Measurements from ENCODE around the gene EVI5L.

DNA sequence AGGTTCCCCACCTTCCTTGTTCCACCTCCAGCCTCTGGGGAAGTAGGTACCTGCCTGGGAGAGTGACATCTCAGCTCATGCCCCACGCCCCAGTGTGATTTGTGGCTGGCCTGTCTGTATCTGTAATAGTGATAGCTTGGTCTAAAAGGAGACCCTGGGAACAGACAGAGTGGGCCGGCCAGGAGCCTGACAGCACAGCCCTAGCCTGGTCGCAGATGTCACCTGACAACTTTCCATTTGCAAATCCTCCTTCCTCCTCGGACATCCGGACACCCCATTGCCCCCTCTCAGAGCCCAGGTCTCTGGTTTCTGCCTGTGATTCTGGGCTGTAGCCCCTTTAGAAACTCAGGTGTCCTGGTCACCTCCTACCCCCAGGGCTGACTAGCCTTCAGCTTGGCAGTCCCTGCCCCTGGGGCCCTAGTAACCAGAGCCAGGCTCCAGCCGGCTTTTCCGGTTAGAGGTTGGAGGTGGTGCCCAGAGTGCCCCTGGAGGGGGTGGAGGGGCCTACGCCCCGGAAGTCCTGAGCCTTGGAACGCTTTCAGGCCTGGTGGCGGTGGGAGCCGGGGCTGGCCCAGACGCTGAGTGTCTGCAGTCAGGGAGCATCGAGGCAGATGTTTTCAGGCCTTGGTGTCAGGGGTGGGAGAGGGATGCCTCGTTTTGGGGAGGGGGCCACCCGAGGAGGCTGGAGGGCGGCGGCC, 64.7 kb downstream of the EVI5L start:
- TF ChIP-seq, protein P1, sequence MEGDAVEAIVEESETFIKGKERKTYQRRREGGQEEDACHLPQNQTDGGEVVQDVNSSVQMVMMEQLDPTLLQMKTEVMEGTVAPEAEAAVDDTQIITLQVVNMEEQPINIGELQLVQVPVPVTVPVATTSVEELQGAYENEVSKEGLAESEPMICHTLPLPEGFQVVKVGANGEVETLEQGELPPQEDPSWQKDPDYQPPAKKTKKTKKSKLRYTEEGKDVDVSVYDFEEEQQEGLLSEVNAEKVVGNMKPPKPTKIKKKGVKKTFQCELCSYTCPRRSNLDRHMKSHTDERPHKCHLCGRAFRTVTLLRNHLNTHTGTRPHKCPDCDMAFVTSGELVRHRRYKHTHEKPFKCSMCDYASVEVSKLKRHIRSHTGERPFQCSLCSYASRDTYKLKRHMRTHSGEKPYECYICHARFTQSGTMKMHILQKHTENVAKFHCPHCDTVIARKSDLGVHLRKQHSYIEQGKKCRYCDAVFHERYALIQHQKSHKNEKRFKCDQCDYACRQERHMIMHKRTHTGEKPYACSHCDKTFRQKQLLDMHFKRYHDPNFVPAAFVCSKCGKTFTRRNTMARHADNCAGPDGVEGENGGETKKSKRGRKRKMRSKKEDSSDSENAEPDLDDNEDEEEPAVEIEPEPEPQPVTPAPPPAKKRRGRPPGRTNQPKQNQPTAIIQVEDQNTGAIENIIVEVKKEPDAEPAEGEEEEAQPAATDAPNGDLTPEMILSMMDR (IDR thresholded peaks at IDR 0.05; ENCODE audit: poor library complexity, severe bottlenecking): no peak
- TF ChIP-seq RAD21 (conservative IDR thresholded peaks at IDR 0.05) (no peak), POLR2AphosphoS5 (IDR thresholded peaks at IDR 0.05) (no peak), EZH2 (IDR thresholded peaks at IDR 0.05; ENCODE audit: borderline replicate concordance, insufficient read depth, low read length, poor library complexity, severe bottlenecking) (no peak), SMC3 (conservative IDR thresholded peaks at IDR 0.05; ENCODE audit: poor library complexity) (no peak), TAF1 (IDR thresholded peaks at IDR 0.05; ENCODE audit: low read depth) (no peak), EP300 (conservative IDR thresholded peaks at IDR 0.05; ENCODE audit: poor library complexity, severe bottlenecking) (no peak), MXI1 (conservative IDR thresholded peaks at IDR 0.05; ENCODE audit: poor library complexity, severe bottlenecking) (no peak)
- TF ChIP-seq, protein P2, sequence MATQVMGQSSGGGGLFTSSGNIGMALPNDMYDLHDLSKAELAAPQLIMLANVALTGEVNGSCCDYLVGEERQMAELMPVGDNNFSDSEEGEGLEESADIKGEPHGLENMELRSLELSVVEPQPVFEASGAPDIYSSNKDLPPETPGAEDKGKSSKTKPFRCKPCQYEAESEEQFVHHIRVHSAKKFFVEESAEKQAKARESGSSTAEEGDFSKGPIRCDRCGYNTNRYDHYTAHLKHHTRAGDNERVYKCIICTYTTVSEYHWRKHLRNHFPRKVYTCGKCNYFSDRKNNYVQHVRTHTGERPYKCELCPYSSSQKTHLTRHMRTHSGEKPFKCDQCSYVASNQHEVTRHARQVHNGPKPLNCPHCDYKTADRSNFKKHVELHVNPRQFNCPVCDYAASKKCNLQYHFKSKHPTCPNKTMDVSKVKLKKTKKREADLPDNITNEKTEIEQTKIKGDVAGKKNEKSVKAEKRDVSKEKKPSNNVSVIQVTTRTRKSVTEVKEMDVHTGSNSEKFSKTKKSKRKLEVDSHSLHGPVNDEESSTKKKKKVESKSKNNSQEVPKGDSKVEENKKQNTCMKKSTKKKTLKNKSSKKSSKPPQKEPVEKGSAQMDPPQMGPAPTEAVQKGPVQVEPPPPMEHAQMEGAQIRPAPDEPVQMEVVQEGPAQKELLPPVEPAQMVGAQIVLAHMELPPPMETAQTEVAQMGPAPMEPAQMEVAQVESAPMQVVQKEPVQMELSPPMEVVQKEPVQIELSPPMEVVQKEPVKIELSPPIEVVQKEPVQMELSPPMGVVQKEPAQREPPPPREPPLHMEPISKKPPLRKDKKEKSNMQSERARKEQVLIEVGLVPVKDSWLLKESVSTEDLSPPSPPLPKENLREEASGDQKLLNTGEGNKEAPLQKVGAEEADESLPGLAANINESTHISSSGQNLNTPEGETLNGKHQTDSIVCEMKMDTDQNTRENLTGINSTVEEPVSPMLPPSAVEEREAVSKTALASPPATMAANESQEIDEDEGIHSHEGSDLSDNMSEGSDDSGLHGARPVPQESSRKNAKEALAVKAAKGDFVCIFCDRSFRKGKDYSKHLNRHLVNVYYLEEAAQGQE (IDR thresholded peaks at IDR 0.05; ENCODE audit: borderline replicate concordance): no peak
